K562 (cell line): Measurements from ENCODE around the gene C4orf50. TPM values are rescaled to one million over a fixed set of nuclear protein-coding genes. Genes with fewer than 3 reads are reported as not detected.

Experiments used
- ATAC-seq: fragments of 200-7000 bp; cut with Tn5 transposase; 3 replicates; pipeline ENCODE4 v1.9.1; 2020; ENCODE audit warnings: moderate library complexity
- BruUV-seq: library from RNA; stranded (reverse); fragments of 400-500 nt; replicated peaks from 2 replicates; lab custom pipeline; 2021; lab: Mats Ljungman, UMichigan
- CTCF ChIA-PET: fragments of 300-600 bp; formaldehyde crosslinking; extraction: SDS; loops from one replicate; lab custom pipeline; 2021; ENCODE audit warnings: low intra/inter-chr PET ratio; lab: Yijun Ruan, JAX
- POLR2A ChIA-PET: fragments of 300-600, 350-650 bp; sonication (Branson Sonifier 250); formaldehyde crosslinking; extraction: SDS; loops from one replicate; lab custom pipeline; 2021; ENCODE audit warnings: antibody characterized with exemption, inconsistent platforms; lab: Yijun Ruan, JAX
- DNase-seq, 4 experiments: peaks; one replicate each; pipeline versions ENCODE4 v3.0.0 to v3.0.0-alpha.2; 2011 to 2018; ENCODE audit warnings: low spot score in 3 of 4, mixed read lengths in 3 of 4; ENCODE audit errors: extremely low read depth in 1 of 4
- FAIRE-seq: peaks from 2 replicates; lab custom pipeline; 2011; peaks lifted over from hg19 to GRCh38; lab: Jason Lieb, UNC
- H2AFZ ChIP-seq: 2 replicates; pipeline ENCODE4 v1.6.0; 2011; ENCODE audit warnings: low read depth, low read length, control low read depth, inconsistent platforms
- H3K27ac ChIP-seq: fragments of 200-600 bp; 3 replicates; pipeline ENCODE4 v1.8.0; 2011; ENCODE audit warnings: low read depth, mild to moderate bottlenecking, control low read depth, inconsistent platforms, low read length, moderate library complexity, mixed read lengths; ENCODE audit errors: extremely low read depth
- H3K27me3 ChIP-seq, 2 experiments: fragments of 300-600 bp in 1 of 2; 2 replicates in 1 of 2; 3 replicates in 1 of 2; pipeline versions ENCODE4 v1.6.0 to v1.8.0; 2011; ENCODE audit warnings: inconsistent platforms in 2 of 2, low read length in 2 of 2, mild to moderate bottlenecking in 1 of 2, mixed read lengths in 1 of 2, moderate library complexity in 1 of 2; ENCODE audit not compliant: control insufficient read depth in 2 of 2, insufficient read depth in 2 of 2
- H3K36me3 ChIP-seq: fragments of 300-600 bp; 3 replicates; pipeline ENCODE4 v1.8.0; 2011; ENCODE audit warnings: mild to moderate bottlenecking, low read length, inconsistent platforms; ENCODE audit not compliant: control insufficient read depth, insufficient read depth
- H3K4me1 ChIP-seq, 2 experiments: fragments of 200-600 bp in 1 of 2; replicated peaks in 1 of 2; 2 replicates in 1 of 2; 3 replicates in 1 of 2; pipeline versions ENCODE4 v1.5.1 to v1.8.0; 2011; ENCODE audit warnings: inconsistent platforms in 2 of 2, low read length in 2 of 2, mild to moderate bottlenecking in 1 of 2, mixed read lengths in 1 of 2, moderate library complexity in 1 of 2; ENCODE audit not compliant: control insufficient read depth in 2 of 2, insufficient read depth in 2 of 2
- H3K4me2 ChIP-seq: 2 replicates; pipeline ENCODE4 v1.6.1; 2011; ENCODE audit warnings: low read length, control low read depth, inconsistent platforms, mixed read lengths; ENCODE audit not compliant: insufficient read depth
- H3K4me3 ChIP-seq: fragments of 200-600 bp; sonication (generic), shearing (Covaris generic); 2 replicates; pipeline ENCODE4 v1.5.1; 2016; ENCODE audit warnings: control low read depth, inconsistent platforms
- H3K79me2 ChIP-seq: fragments of 200-600 bp; 3 replicates; pipeline ENCODE4 v1.8.0; 2011; ENCODE audit warnings: low read length, inconsistent platforms; ENCODE audit not compliant: control insufficient read depth, insufficient read depth
- H3K9ac ChIP-seq, 2 experiments: 2 replicates each; pipeline versions ENCODE4 v1.6.0 to v1.6.1; 2011; ENCODE audit warnings: low read depth in 2 of 2, low read length in 2 of 2, control low read depth in 1 of 2, inconsistent platforms in 1 of 2, mild to moderate bottlenecking in 1 of 2, mixed read lengths in 1 of 2; ENCODE audit not compliant: insufficient read depth in 1 of 2
- H3K9me1 ChIP-seq: one replicate; pipeline ENCODE4 v1.6.0; 2011; ENCODE audit warnings: inconsistent platforms, mild to moderate bottlenecking, low read length, moderate library complexity; ENCODE audit not compliant: control insufficient read depth, insufficient read depth
- H3K9me3 ChIP-seq: replicated peaks from 2 replicates; pipeline ENCODE4 v1.5.1; 2011; ENCODE audit warnings: low read depth, low read length, inconsistent platforms; ENCODE audit not compliant: control insufficient read depth, insufficient read depth
- H4K20me1 ChIP-seq: replicated peaks from 2 replicates; pipeline ENCODE4 v1.6.1; 2011; ENCODE audit warnings: low read length, inconsistent platforms, mixed read lengths; ENCODE audit not compliant: control insufficient read depth, insufficient read depth
- ELK1 ChIP-seq: sonication (generic); formaldehyde crosslinking; IDR thresholded peaks from 2 replicates; pipeline ENCODE4 v1.8.1; 2022; ENCODE audit warnings: missing genetic modification reagents
- HDAC6 ChIP-seq: IDR thresholded peaks from 2 replicates; pipeline ENCODE4 v1.6.1; 2012; ENCODE audit warnings: low read depth, mild to moderate bottlenecking, control low read depth, inconsistent platforms, low read length, moderate library complexity
- KHSRP ChIP-seq: fragments of 450-650 bp; IDR thresholded peaks from 2 replicates; pipeline ENCODE4 v1.6.1; 2017
- MAFK ChIP-seq: IDR thresholded peaks from 2 replicates; pipeline ENCODE4 v1.6.1; 2011; ENCODE audit warnings: low read length, improper control_type of control experiment
- NR1H2 ChIP-seq: sonication (generic); formaldehyde crosslinking; IDR thresholded peaks from 2 replicates; pipeline ENCODE4 v1.4.0; 2020; ENCODE audit warnings: mild to moderate bottlenecking, missing genetic modification reagents
- PRMT5 ChIP-seq: sonication (generic); formaldehyde crosslinking; IDR thresholded peaks from 2 replicates; pipeline ENCODE4 v1.5.0; 2020; ENCODE audit warnings: missing genetic modification reagents
- PTBP1 ChIP-seq: fragments of 200-400 bp; formaldehyde crosslinking; IDR thresholded peaks from 2 replicates; pipeline ENCODE4 v1.6.1; 2017; ENCODE audit warnings: low read depth, low read length
- SAP30 ChIP-seq: fragments of 200-600 bp; sonication (generic); IDR thresholded peaks from 2 replicates; pipeline ENCODE4 v1.6.1; 2012; ENCODE audit warnings: borderline replicate concordance, low read depth, mild to moderate bottlenecking, moderate library complexity, low read length, control low read depth, inconsistent platforms; ENCODE audit not compliant: insufficient read depth, poor library complexity, severe bottlenecking
- TAL1 ChIP-seq: fragments of 450-650 bp; IDR thresholded peaks from 2 replicates; pipeline ENCODE4 v1.6.1; 2016; ENCODE audit warnings: mild to moderate bottlenecking
- TEAD4 ChIP-seq, 2 experiments: sonication (generic) in 1 of 2; formaldehyde crosslinking in 1 of 2; IDR thresholded peaks; 2 replicates each; pipeline versions ENCODE4 v1.6.1 to v1.8.0; 2012 to 2022; ENCODE audit warnings: borderline replicate concordance in 1 of 2, inconsistent platforms in 1 of 2, low read length in 1 of 2, mild to moderate bottlenecking in 1 of 2, missing genetic modification reagents in 1 of 2
- U2AF2 ChIP-seq: fragments of 200-400 bp; formaldehyde crosslinking; optimal IDR thresholded peaks from 2 replicates; pipeline ENCODE3; 2017; ENCODE audit warnings: low read depth, mild to moderate bottlenecking, low read length
- ZFP30 ChIP-seq: fragments of 250-450 bp; sonication (Bioruptor Pico); IDR thresholded peaks from 2 replicates; pipeline ENCODE4 v1.8.0; 2022; ENCODE audit warnings: moderate library complexity, mild to moderate bottlenecking, inconsistent platforms, borderline replicate concordance
- ZNF232 ChIP-seq: sonication (generic); formaldehyde crosslinking; IDR thresholded peaks from 2 replicates; pipeline ENCODE4 v1.8.0; 2022; ENCODE audit warnings: mild to moderate bottlenecking, missing genetic modification reagents
- ZNF695 ChIP-seq: fragments of 450-650 bp; formaldehyde crosslinking; IDR thresholded peaks from 2 replicates; pipeline ENCODE4 v1.4.0; 2020; ENCODE audit warnings: mild to moderate bottlenecking, moderate library complexity
- ZNF778 ChIP-seq: fragments of 450-650 bp; formaldehyde crosslinking; IDR thresholded peaks from 2 replicates; pipeline ENCODE4 v1.4.0; 2020; ENCODE audit warnings: mild to moderate bottlenecking, moderate library complexity
- WGBS: fragments of 100-300 bp; shearing (Covaris generic); methylation state at CpG from one replicate; pipeline ENCODE4 v1.1.6; 2016; ENCODE audit warnings: low coverage, mixed read lengths; ENCODE audit not compliant: insufficient coverage; ENCODE audit errors: missing lambda C conversion rate; 5-methylcytosine and 5-hydroxymethylcytosine counted together
- in situ Hi-C: fragments of 300-500 bp; cut with MboI; formaldehyde crosslinking; loops from 4 replicates; pipeline ENCODE4 v1.15.0; 2018; ENCODE audit warnings: inconsistent platforms, mixed read lengths
- intact Hi-C: fragments of 100-400 bp; cut with micrococcal nuclease; formaldehyde crosslinking; loops from 2 replicates; pipeline ENCODE4 v1.14.2; 2022
- polyA plus RNA-seq, 8 experiments: library from polyadenylated mRNA; depleted of rRNA in 4 of 8; stranded (reverse) in 5 of 8; unstranded in 3 of 8; fragments of >200 nt; fragmentation: Nextera tagmentation in 2 of 8; fragmentation: Illumina TruSeq in 1 of 8; extraction: Ambion mirVana in 2 of 8; extraction: Trizol in 1 of 8; gene quantifications; 2 replicates each; pipeline versions ENCODE4 v1.2.1 to v1.2.3, GENCODE V29; 2011 to 2014; ENCODE audit warnings: inconsistent platforms in 1 of 8, missing spikeins in 1 of 8
- total RNA-seq, 7 experiments: library from RNA; depleted of rRNA in 6 of 7; stranded (reverse); fragments of >200 nt in 6 of 7; fragmentation: Illumina TruSeq in 2 of 7; extraction: Trizol in 2 of 7; gene quantifications; 2 replicates each; pipeline versions ENCODE4 v1.2.1 to v1.2.3, GENCODE V29; 2011 to 2021; ENCODE audit warnings: low replicate concordance in 1 of 7
- TF ChIP-seq, protein P1 (sequence below): IDR thresholded peaks from 2 replicates; pipeline ENCODE4 v1.6.1; 2011; ENCODE audit not compliant: insufficient read length; ENCODE audit errors: extremely low read depth
- TF ChIP-seq, protein P2 (sequence below): fragments of 150-350 bp; conservative IDR thresholded peaks from 2 replicates; pipeline ENCODE4 v1.6.1; 2014; ENCODE audit warnings: low read length

The C4orf50 gene
- total and polyA plus RNA-seq, 9 of the 15 experiments (the other 6 are each of a cell fraction or from before 2014, with no cell fraction given): not detected

DNA sequence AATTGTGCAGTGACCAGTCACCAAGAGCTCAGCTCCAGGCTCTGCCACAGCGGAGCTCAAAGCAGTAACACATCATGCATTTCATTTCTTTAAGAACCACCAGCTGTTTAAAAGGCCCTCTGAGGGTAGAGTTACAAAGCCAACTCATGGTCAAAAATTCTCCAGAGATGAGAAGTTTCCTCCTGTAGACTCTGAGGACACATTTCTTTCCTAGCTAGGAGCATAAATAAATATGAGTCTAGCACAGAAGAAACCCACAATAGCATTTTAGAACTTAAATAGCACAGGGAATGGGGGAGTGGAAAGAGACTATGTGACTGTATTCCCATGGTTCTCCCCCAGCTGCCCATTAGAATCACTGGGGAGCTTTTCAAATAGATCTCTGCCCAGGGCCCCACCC lies 118.8 kb downstream of the C4orf50 start (continued):
- TF ChIP-seq PTBP1: no peak
- TF ChIP-seq MAFK: no peak
- TF ChIP-seq ZFP30 (CRISPR knock-in tag): no peak

- no TSS peak for BruUV-seq
- no peak overlapping the region for H3K4me2 ChIP-seq
- no peaks in the 10 kb centered on the region for H3K4me1 ChIP-seq
- POLR2A ChIA-PET: interaction anchor here (0.6 kb wide), 1 partner anchor 1355 kb away, joined by 4 read pairs; no protein-coding TSS in a partner anchor
- H3K27me3 ChIP-seq: peaks cover 0 to 17% of the 10 kb centered on the region in 2 experiments; a peak in 4 of 5 replicates
- FAIRE-seq (no peak), DNase-seq (no peak), ATAC-seq (no peak)
- no peaks in the 10 kb centered on the region for H3K79me2 ChIP-seq
- peaks cover 6% of the 10 kb centered on the region; the same call in 1 of the 2 replicates for H4K20me1 ChIP-seq
- no peak overlapping the region for H2AFZ ChIP-seq
- CTCF ChIA-PET: no interaction called here
- no peaks in the 10 kb centered on the region for H3K9me3 ChIP-seq
- in situ Hi-C loops (no loop called here), intact Hi-C loops (no loop called here)
- H3K9ac ChIP-seq: no peak overlapping the region
- H3K4me3 ChIP-seq: no peak overlapping the region
- H3K9me1 ChIP-seq: no peaks in the 10 kb centered on the region
- no peaks in the 10 kb centered on the region for H3K36me3 ChIP-seq
- WGBS: 3% methylated on average over 13 of the region's 13 CpGs
- H3K27ac ChIP-seq: no peak overlapping the region
- TF ChIP-seq, protein P1, sequence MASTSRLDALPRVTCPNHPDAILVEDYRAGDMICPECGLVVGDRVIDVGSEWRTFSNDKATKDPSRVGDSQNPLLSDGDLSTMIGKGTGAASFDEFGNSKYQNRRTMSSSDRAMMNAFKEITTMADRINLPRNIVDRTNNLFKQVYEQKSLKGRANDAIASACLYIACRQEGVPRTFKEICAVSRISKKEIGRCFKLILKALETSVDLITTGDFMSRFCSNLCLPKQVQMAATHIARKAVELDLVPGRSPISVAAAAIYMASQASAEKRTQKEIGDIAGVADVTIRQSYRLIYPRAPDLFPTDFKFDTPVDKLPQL: no peak
- TF ChIP-seq NR1H2: no peak
- TF ChIP-seq TAL1: no peak
- TF ChIP-seq, protein P2, sequence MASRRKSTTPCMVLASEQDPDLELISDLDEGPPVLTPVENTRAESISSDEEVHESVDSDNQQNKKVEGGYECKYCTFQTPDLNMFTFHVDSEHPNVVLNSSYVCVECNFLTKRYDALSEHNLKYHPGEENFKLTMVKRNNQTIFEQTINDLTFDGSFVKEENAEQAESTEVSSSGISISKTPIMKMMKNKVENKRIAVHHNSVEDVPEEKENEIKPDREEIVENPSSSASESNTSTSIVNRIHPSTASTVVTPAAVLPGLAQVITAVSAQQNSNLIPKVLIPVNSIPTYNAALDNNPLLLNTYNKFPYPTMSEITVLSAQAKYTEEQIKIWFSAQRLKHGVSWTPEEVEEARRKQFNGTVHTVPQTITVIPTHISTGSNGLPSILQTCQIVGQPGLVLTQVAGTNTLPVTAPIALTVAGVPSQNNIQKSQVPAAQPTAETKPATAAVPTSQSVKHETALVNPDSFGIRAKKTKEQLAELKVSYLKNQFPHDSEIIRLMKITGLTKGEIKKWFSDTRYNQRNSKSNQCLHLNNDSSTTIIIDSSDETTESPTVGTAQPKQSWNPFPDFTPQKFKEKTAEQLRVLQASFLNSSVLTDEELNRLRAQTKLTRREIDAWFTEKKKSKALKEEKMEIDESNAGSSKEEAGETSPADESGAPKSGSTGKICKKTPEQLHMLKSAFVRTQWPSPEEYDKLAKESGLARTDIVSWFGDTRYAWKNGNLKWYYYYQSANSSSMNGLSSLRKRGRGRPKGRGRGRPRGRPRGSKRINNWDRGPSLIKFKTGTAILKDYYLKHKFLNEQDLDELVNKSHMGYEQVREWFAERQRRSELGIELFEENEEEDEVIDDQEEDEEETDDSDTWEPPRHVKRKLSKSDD: no peak
- no peak for TF ChIP-seq KHSRP
- no peak for TF ChIP-seq ZNF695 (CRISPR knock-in tag)
- TF ChIP-seq PRMT5 (CRISPR knock-in tag): no peak
- no peak for TF ChIP-seq ZNF232 (CRISPR knock-in tag)
- no peak for TF ChIP-seq SAP30
- TF ChIP-seq TEAD4 (IDR thresholded peaks at IDR 0.05; ENCODE audit: low read length): no peak
- no peak for TF ChIP-seq TEAD4 (CRISPR knock-in tag; IDR thresholded peaks at IDR 0.05; ENCODE audit: borderline replicate concordance)
- no peak for TF ChIP-seq U2AF2
- no peak for TF ChIP-seq ELK1 (CRISPR knock-in tag)
- TF ChIP-seq HDAC6: no peak
- no peak for TF ChIP-seq ZNF778 (CRISPR knock-in tag)
These were observed 120.6 kb downstream of the C4orf50 start for GRCh38 chr4:5897674-5898073.
